SK-MEL-5 (cell line): ENCODE results near the gene EIPR1. TPM values are rescaled to one million over a fixed set of nuclear protein-coding genes. Genes with fewer than 3 reads are reported as not detected.

Experiments
- DNase-seq: peaks from one replicate; pipeline ENCODE4 v3.0.0-alpha.2; 2016; ENCODE audit warnings: low read depth, low spot score
- in situ Hi-C: cut with HindIII; loops from 2 replicates; pipeline ENCODE4 v1.10.0; 2016; ENCODE audit warnings: low sequenced_read_pairs, high pct_unique_total_duplicates, low pct_unique_long_range_greater_than_20kb
- polyA plus RNA-seq, 2 experiments: library from polyadenylated mRNA; depleted of rRNA; stranded (reverse); fragments of >200 nt; gene quantifications; 2 replicates each; pipeline ENCODE4 v1.2.3, GENCODE V29; 2015
- total RNA-seq: library from RNA; depleted of rRNA; stranded (reverse); fragments of >200 nt; shearing (Covaris generic); gene quantifications from 2 replicates; pipeline ENCODE4 v1.2.3, GENCODE V29; 2014; rRNA removed

Gene EIPR1
- 68.2 and 73.1 TPM in 2 replicates for total RNA-seq
- 71.7 and 74.7 TPM in 2 replicates for polyA plus RNA-seq (2015; cell fraction: cytosol; rRNA removed)
- polyA plus RNA-seq (2015; cell fraction: nucleus; rRNA removed): 39.7 and 55.4 TPM in 2 replicates

GRCh38 chr2:3377612-3378432 is at the start of gene EIPR1:
EIPR1 (minus strand) TSS chr2:3377818; CDS start chr2:3377689, 129 bp downstream.
- peak; percentile 99 for DNase-seq

GRCh38 chr2:3427272-3427671 is 49.7 kb upstream of the EIPR1 start:
- no peak for DNase-seq
- in situ Hi-C loops: no loop called here

More at GRCh38 chr2:3377612-3378432, at the start of gene EIPR1:
- in situ Hi-C loops: no loop called here

DNA sequence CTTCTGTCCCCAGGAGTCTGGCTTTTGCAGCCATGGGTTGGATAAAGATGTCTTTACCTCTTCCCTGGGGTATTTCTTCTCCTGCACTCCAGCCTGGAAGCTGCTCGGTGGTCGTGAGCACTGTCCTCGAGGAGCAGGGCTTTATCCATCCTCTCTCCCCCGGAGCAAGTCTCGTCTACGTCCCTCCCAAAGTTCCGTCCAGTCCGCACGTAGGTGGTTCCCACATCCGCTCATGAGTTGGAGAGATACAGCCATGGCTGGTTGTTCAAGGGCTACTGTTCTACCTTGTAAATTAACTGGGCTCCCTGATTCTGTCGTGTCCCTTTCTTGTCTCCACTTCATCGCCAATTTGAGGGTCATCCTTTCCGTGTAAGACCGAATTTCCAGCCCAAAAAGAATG is 49.0 kb upstream of the EIPR1 start:
- in situ Hi-C loops: no loop called here
- no peak for DNase-seq

DNA sequence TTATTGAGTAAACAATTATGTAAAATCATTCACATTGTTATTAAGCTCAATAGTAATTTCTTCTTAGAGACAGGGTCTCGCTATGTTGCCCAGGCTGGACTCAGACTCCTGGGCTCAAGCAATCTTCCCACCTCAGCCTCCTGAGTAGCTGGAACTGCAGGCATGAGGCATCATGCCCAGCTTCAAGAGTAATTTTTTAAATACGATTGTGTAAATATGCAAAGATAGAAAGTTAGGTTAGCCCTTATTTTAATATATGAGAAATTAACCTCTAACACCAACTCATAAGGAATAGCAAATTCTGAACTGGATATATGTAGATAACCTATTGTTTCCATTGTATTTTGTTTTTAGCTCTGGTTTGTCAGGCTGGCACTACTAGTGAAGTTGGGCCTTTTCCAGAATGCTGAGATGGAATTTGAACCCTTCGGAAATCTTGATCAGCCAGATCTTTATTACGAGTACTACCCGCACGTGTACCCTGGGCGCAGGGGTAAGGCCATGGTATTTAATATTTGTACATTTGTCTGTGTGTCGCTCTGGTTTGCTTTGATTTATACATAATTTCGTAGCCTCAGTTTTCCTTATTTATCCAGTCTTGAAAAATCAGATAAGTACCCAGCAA is 46.7 kb upstream of the EIPR1 start:
- in situ Hi-C loops: no loop called here
- DNase-seq: no peak

- peak; percentile 79 for DNase-seq
- in situ Hi-C loops: no loop called here
These were observed 46.0 kb upstream of the EIPR1 start for GRCh38 chr2:3423492-3424170.

DNA sequence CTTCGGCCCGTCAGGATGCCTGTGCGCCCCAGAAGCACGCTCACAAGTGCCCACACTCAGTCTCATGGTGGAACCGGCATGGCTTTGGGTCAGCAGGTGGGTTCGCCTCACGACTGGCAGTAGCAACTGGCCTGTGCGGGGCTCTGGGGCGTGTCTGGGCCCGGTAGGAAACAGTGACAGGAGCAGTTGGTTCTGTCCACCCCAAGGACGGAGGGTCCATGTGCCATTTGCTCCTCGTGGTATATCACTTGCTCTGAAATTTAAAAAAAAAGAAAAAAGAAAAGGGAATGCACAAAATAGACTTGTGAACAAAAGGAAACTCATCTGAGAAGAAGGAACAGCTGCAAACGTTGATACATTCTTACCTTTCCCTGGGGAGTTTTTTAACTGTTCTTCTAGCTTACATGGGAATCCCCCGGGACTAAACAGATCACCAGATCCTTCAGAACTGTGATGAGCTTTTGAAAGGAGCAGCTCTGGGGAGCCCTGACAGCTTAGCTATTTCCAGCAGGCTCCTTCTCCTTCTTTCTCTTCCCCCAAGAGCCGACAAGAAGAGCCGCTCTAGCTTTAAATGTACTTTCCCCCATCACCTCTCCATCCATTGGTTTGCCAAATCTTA is 44.7 kb upstream of the EIPR1 start:
- no peak for DNase-seq
- in situ Hi-C loops: no loop called here

- in situ Hi-C loops: no loop called here
- DNase-seq: no peak
These were observed 44.0 kb upstream of the EIPR1 start for GRCh38 chr2:3421580-3421979.

GRCh38 chr2:3420769-3421397 is 43.3 kb upstream of the EIPR1 start:
- in situ Hi-C loops: no loop called here

DNA sequence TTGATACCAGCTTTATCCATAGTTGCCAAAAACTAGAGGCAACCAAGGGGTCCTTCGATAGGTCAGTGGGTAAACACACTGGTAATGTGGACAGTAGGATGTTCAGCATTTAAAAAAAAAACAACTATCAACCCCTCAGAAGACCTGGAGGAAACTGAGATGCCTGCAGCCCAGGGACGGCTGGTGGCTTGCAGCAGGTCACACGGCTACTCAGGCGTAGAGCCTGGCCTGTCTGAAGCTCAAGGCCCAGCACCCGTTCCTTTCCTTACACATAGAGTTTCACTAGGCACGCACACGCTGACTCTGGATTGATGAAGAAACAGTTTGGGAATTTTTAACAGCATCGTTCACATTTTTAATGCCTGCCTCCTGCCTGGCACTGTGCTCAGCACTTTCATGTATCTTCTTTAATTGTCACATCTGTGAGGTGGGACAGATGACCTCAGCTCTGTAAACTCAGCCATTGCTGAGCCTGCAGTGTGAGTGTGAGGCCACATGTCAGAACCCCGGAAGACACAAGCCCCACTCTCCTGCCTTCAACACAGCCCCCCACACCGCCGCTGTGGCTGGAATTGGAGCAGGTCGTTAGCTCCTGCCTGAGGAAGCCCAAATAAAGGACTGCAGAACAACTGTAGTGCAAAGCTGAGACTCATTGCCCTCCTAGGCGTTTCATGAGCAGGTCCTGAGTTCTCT is 42.6 kb upstream of the EIPR1 start:
- no peak for DNase-seq
- in situ Hi-C loops: no loop called here

More at GRCh38 chr2:3420769-3421397, 43.3 kb upstream of the EIPR1 start:
- DNase-seq: no peak

GRCh38 chr2:3418766-3419404 is 41.3 kb upstream of the EIPR1 start:
- no peak for DNase-seq
- in situ Hi-C loops: no loop called here

DNA sequence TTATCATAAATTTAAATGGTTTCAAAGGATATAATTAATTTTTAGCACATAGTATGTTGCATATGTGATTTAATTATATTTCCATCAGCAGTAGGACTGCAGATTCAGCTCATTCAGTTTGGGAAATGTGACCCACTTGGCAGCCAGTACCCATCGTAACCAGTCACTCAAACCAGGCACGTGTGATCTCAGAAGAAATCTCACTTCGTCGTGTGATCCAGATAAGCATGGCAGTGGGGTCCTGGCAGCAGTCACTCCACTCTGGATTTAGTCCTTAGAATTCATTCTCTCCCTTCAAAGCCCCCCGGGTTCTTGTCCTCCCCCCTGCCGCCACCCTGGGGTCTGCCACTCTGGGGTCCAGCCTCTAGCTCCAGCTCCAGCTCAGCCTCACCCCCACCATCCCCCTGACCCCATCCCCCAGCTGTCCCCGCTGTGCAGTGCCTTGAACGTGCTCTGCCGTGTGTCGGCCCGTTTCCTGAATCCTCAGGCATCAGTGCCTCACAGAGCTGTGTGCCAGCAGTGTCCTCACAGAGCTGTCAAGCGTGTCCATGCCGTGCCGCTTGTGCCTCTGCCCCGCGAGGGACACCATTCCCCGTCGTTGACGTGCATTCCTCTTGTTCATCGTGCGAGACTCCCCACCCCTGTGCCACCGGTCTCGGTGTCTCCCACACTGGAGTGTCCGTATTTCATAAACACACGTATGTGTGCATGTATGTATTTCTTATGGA is 36.7 kb upstream of the EIPR1 start:
- in situ Hi-C loops: no loop called here
- DNase-seq: no peak

- DNase-seq: no peak
- in situ Hi-C loops: no loop called here
These were observed 36.1 kb upstream of the EIPR1 start for GRCh38 chr2:3413697-3414096.

- in situ Hi-C loops: no loop called here
- no peak for DNase-seq
These were observed 33.5 kb upstream of the EIPR1 start for GRCh38 chr2:3411103-3411502.

GRCh38 chr2:3409627-3410170 is 32.1 kb upstream of the EIPR1 start:
- no peak for DNase-seq
- in situ Hi-C loops: no loop called here

DNA sequence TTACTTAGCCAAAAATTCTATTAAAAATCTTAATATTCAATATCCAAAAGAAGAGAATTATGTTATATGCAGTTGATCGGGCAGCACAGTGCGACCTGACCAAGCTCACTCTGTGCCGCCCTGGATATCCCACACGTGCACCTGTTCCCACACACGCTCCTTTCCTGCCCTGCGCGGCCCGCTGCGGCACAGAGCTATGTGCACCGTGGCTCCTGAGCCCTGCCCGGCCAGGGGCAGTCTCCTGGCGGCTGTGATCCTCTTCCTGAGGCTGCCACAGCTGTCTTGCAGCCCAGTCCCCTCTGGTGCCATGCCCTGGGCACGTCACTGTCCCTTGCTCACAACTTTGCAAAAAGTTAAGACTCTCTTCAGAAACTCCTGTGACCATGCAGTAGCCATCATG is 31.2 kb upstream of the EIPR1 start:
- in situ Hi-C loops: no loop called here
- no peak for DNase-seq

GRCh38 chr2:3406501-3406900 is 28.9 kb upstream of the EIPR1 start:
- no peak for DNase-seq
- in situ Hi-C loops: no loop called here
